Activated B cell treated with CpG ODN at 0.5 μM for 24 hours (primary cell): ENCODE data around the gene YAF2. TPM values are rescaled to one million over a fixed set of nuclear protein-coding genes. Genes with fewer than 3 reads are reported as not detected.

Source experiments
- ATAC-seq: fragments of 200-7000 bp; cut with Tn5 transposase; one replicate; pipeline ENCODE4 v1.10.0; 2021; ENCODE audit warnings: low read depth, mild to moderate bottlenecking, moderate library complexity
- CTCF ChIA-PET: fragments of 350-600 bp; sonication (Branson Sonifier 250); formaldehyde crosslinking; loops from one replicate; lab custom pipeline; 2021; ENCODE audit warnings: antibody characterized with exemption; lab: Charles Lee
- POLR2A ChIA-PET: fragments of 350-600 bp; sonication (Branson Sonifier 250); formaldehyde crosslinking; loops from one replicate; lab custom pipeline; 2021; ENCODE audit warnings: antibody characterized with exemption; lab: Charles Lee
- DNase-seq: peaks from one replicate; pipeline ENCODE4 v3.0.0; 2022
- H3K27ac Mint-ChIP-seq: one replicate; pipeline ENCODE4 v1.8.0; 2020; ENCODE audit warnings: mixed read lengths
- H3K27me3 Mint-ChIP-seq: one replicate; pipeline ENCODE4 v1.8.0; 2021; ENCODE audit warnings: mixed read lengths
- H3K36me3 Mint-ChIP-seq: one replicate; pipeline ENCODE4 v1.8.0; 2021; ENCODE audit warnings: low read depth, mixed read lengths
- H3K4me1 Mint-ChIP-seq: one replicate; pipeline ENCODE4 v1.8.0; 2021; ENCODE audit warnings: mixed read lengths
- H3K4me3 Mint-ChIP-seq: one replicate; pipeline ENCODE4 v1.8.0; 2020; ENCODE audit warnings: mild to moderate bottlenecking, mixed read lengths
- H3K9me3 Mint-ChIP-seq: one replicate; pipeline ENCODE4 v1.8.0; 2020; ENCODE audit warnings: mixed read lengths
- CTCF ChIP-seq: fragments of 200-600 bp; IDR thresholded peaks from one replicate; pipeline ENCODE4 v1.8.0; 2022; ENCODE audit warnings: antibody characterized with exemption, mild to moderate bottlenecking
- intact Hi-C: fragments of 100-400 bp; cut with micrococcal nuclease; formaldehyde crosslinking; loops from one replicate; pipeline ENCODE4 v1.15.1; 2024
- total RNA-seq: library from RNA; stranded (reverse); gene quantifications from 2 replicates; pipeline ENCODE4 v1.2.3, GENCODE V29; 2022

The YAF2 gene, protein sequence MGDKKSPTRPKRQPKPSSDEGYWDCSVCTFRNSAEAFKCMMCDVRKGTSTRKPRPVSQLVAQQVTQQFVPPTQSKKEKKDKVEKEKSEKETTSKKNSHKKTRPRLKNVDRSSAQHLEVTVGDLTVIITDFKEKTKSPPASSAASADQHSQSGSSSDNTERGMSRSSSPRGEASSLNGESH
- 36.5 and 38.5 TPM in 2 replicates for total RNA-seq

- Mint-ChIP-seq H3K4me3 (peak within 1 kb of the TSS; percentile 93), H3K9me3 (no peaks in the 10 kb centered on the region), H3K4me1 (peaks cover 30% of the 10 kb centered on the region), H3K27ac (peak within 1 kb of the TSS; percentile 92), H3K36me3 (peaks cover 20% of the 10 kb centered on the region), H3K27me3 (no peaks in the 10 kb centered on the region)
- DNase-seq: peak; percentile 78
- POLR2A ChIA-PET: interaction anchor here (1.0 to 1.4 kb wide), 3 partner anchors 88 to 1511 kb away, joined by 3 to 6 read pairs (median 5); partner anchors contain the start of genes GXYLT1, PPHLN1 and ZCRB1
- CTCF ChIA-PET: no interaction called here
- intact Hi-C loops: loop anchor here (1.0 to 10.0 kb wide), 8 partner anchors 51 to 1566 kb away; partner anchors contain the start of genes GXYLT1, IRAK4, PUS7L and TWF1
- no peak for TF ChIP-seq CTCF
- peak; percentile 80 for ATAC-seq
Observed at GRCh38 chr12:42238240-42239140, at the start of gene YAF2. TSS of gene YAF2 (minus strand) at chr12:42238248. CDS start at chr12:42238180, 68 bp downstream.

- no peaks in the 10 kb centered on the region for H3K36me3 Mint-ChIP-seq
- POLR2A ChIA-PET: no interaction called here
- no peak for TF ChIP-seq CTCF
- CTCF ChIA-PET: no interaction called here
- H3K4me1 Mint-ChIP-seq: peaks cover 7% of the 10 kb centered on the region
- no peak overlapping the region for H3K27ac Mint-ChIP-seq
- no peak for ATAC-seq
- intact Hi-C loops: no loop called here
- peaks cover 13% of the 10 kb centered on the region for H3K27me3 Mint-ChIP-seq
- H3K9me3 Mint-ChIP-seq: no peaks in the 10 kb centered on the region
- no peak overlapping the region for H3K4me3 Mint-ChIP-seq
- no peak for DNase-seq
Observed at GRCh38 chr12:42286741-42287140, 48.7 kb upstream of the YAF2 start.

- peaks cover 13% of the 10 kb centered on the region for H3K27me3 Mint-ChIP-seq
Observed at GRCh38 chr12:42285431-42285830, 47.4 kb upstream of the YAF2 start.

DNA sequence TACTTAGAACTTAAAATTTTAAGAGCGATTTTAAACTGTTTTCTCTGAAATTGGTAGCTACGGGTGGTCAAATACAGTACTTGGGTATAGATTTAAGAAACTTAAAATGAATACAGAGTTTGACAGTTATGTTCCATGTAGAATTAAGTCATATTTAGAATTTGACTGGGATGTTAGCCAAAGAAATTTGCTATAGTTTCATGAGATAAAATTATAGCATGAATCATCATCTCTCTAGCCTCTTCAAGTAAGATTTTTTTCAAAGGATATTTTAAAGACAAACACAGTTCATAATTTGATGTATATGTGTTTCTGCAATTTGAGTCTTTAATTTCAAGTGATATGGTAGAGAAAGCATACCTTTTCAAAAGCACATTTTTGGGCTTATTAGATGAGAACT, 46.8 kb upstream of the YAF2 start:
- CTCF ChIA-PET: no interaction called here
- no peaks in the 10 kb centered on the region for H3K9me3 Mint-ChIP-seq
- TF ChIP-seq CTCF: no peak
- POLR2A ChIA-PET: interaction anchor here (0.6 kb wide), 1 partner anchor 90 kb away, joined by 4 read pairs; no protein-coding TSS in a partner anchor
- DNase-seq: no peak
- peaks cover 7% of the 10 kb centered on the region for H3K4me1 Mint-ChIP-seq
- intact Hi-C loops: no loop called here
- peaks cover 13% of the 10 kb centered on the region for H3K27me3 Mint-ChIP-seq
- no peak overlapping the region for H3K27ac Mint-ChIP-seq
- no peak overlapping the region for H3K4me3 Mint-ChIP-seq
- no peaks in the 10 kb centered on the region for H3K36me3 Mint-ChIP-seq
- no peak for ATAC-seq

More at GRCh38 chr12:42285431-42285830, 47.4 kb upstream of the YAF2 start:
- intact Hi-C loops: no loop called here
- CTCF ChIA-PET: no interaction called here
- no peak for TF ChIP-seq CTCF
- H3K4me3 Mint-ChIP-seq: no peak overlapping the region
- H3K27ac Mint-ChIP-seq: no peak overlapping the region
- H3K4me1 Mint-ChIP-seq: peaks cover 7% of the 10 kb centered on the region
- no peaks in the 10 kb centered on the region for H3K36me3 Mint-ChIP-seq
- H3K9me3 Mint-ChIP-seq: no peaks in the 10 kb centered on the region
- POLR2A ChIA-PET: interaction anchor here (0.6 kb wide), 2 partner anchors 10 to 89 kb away, joined by 4 read pairs; no protein-coding TSS in a partner anchor
- ATAC-seq (no peak), DNase-seq (no peak)

- no peak for TF ChIP-seq CTCF
- Mint-ChIP-seq H3K27ac (no peak overlapping the region), H3K36me3 (no peaks in the 10 kb centered on the region), H3K9me3 (no peaks in the 10 kb centered on the region), H3K4me1 (peaks cover 7% of the 10 kb centered on the region), H3K4me3 (no peak overlapping the region), H3K27me3 (peaks cover 10% of the 10 kb centered on the region)
- CTCF ChIA-PET: no interaction called here
- no peak for ATAC-seq
- POLR2A ChIA-PET: no interaction called here
- intact Hi-C loops: no loop called here
- DNase-seq: no peak
Observed at GRCh38 chr12:42284157-42284556, 46.1 kb upstream of the YAF2 start.
